Panc1 (cell line): ENCODE data around the gene CYP2R1.

Source experiments
- CTCF ChIP-seq: fragments of 450-650 bp; IDR thresholded peaks from 2 replicates; pipeline ENCODE4 v1.5.1; 2017; ENCODE audit warnings: mild to moderate bottlenecking
- REST ChIP-seq, 2 experiments: IDR thresholded peaks; 2 replicates each; pipeline ENCODE4 v1.6.1; 2011 to 2012; ENCODE audit warnings: low read depth in 2 of 2, control low read depth in 1 of 2, low read length in 1 of 2, mild to moderate bottlenecking in 1 of 2, moderate library complexity in 1 of 2; ENCODE audit not compliant: insufficient read depth in 1 of 2

DNA sequence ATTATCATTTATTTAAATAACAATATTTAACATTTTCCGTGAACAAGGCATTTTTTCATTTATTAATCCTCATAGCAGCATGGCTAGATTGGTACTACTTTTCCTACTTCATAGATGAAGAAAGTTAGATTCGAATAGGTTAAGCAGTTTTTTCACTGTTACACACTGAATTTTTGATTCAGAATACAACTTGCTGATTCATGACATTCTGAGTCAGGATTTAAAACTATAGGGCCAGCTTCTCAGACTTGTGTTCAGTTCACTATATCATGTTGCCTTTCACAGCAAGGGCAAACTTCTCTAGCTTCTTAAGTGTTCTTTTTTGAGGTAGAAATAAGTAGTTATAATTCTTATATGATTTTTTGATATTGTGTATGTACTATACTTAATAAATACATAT is 31.5 kb downstream of the CYP2R1 start:
- TF ChIP-seq REST (IDR thresholded peaks at IDR 0.05; ENCODE audit: insufficient read depth in 1 of 2, low read depth in 2 of 2, low read length in 1 of 2) (no peak), CTCF (no peak)
